Activated CD4-positive, alpha-beta T cell treated with anti-CD3 and anti-CD28 coated beads, Interleukin-2, amount 50 U/mL, for 4 hours (primary cell): ENCODE data around the gene C15orf62.

Source experiments
- DNase-seq, 2 experiments: peaks; one replicate each; pipeline ENCODE4 v3.0.0-alpha.2; 2020

The C15orf62 gene

DNA sequence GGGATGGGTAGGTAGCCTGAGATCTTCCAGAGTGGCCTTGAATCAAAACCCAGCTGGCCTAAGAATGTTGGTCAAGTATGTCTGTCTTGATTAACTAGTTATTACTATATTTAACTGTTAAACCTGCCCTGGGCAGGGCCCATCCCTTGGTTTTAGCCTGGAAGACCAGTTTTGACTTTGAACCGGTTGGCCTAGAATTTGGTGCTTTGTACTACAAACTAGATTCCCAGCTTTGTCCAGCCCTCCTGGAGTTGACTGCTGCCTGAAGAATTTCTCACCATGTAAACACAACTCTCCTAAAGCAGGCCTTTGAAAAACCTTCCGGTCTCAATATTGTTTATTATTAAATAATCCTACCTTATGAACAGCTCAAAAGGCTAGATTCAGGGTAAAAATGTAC lies 16.0 kb downstream of the C15orf62 start:
- no peak for DNase-seq

DNA sequence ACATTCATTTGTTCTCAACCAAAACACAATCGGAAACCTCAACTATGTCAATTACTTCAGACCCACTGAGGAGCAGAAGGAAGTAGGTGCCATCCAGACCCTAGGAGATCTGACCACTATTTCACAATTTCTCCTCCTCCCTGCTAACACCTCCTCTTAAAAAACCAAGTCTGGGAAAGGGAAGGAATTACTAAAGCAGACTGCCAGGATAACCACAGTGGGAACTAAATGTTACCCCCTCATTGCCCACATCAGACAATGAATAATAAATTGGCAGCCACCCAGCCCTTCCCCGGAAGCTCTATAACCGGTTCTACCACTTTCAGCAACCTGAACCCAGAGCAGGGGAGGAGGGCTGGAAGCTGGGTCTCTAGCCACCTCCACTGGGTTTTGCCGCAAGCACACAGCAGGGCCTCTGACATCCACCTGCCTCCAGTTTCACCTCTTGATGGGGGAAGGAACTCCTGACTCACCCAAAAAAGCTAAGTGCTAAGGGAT lies 17.6 kb downstream of the C15orf62 start:
- DNase-seq = peak; percentile 64 to 70

DNA sequence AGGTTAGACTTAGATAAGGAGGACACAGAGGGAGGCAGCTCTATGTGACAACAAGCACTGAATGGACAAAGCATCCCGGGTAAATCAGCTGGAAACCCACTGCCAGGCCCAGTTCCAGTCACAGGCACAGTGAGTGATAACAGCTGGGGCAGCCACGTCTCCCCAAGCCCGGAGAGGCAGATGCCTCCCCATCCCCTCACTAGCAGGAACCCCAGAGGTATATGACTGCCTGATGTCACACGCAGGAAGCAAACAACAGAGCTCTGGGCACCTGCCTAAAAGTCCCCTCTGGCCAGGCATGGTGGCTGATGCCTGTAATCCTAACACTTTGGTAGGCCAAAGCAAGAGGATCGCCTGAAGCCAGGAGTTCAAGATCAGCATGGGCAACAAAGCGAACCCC lies 18.2 kb downstream of the C15orf62 start:
- no peak for DNase-seq

DNA sequence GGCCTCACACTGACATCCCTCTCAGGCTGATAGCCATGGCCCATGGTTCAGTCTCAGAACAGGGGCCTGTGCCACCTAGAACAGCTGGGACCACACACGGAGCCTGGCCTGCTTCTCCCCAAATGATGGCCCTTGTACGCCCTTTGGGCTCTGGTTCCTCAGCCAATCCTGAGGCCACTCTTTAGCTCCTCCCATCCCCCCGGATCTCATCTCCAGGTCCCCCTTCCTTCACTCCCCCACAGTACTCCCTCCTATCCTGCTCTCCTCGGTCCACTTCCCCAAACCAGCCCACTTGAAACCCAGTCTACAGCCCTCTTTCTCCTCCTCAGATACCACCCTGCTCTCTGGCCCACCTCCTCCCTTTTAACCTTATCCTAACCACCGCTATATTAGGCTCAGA lies 19.3 kb downstream of the C15orf62 start:
- DNase-seq = no peak

DNA sequence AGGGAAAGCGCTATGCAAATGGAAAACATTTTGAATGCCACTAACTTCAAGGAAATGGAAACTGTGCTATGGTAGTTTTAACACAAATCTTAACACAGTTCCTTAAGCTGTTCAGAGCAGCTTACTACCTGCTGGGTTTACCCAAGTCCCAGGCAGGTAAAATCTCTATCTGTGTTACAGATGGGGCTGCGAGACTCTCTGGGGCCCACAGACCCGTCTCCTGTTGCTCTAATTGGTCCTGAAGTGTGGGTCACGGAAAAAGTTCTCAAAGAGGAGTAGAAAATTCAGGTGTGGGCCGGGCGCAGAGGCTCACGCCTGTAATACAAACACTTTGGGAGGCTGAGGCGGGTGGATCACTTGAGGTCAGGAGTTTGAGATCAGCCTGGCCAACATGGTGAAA lies 20.2 kb downstream of the C15orf62 start:
- no peak for DNase-seq

DNA sequence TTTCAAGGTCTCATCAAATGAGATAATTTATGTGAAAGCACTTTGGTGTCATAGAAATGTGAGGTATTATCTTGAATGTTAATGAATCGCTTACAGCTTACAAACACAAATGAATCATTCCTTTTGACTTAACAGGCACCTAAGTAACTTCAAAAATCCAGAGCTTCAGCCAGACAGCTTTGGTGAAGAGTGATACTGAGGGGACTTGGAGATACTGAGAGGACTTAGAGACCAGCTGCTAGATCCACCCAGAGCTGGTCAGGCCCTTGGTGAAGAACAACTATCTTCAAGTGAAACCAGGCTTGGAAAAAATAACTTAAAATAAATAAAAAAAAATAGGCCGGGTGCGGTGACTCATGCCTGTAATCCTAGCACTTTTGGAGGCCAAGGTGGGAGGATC lies 20.9 kb downstream of the C15orf62 start:
- DNase-seq = no peak

DNA sequence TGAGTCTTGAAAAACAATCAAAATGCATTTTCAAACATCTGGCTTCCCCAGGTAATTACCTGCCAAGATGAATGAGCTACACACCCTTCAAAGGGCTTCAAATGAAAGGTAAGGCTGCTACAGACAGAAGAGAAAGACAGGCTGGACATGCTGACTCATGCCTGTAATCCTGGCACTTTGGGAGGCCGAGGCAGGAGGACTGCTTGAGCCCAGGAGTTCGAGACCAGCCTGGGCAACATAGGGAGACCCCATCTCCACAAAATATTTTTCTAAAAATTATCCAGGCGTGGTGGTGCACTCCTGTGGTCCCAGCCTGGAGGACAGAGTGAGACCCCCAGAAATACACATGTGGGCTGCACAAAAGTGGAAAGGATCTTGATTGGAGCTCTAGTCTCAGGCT lies 22.6 kb downstream of the C15orf62 start:
- no peak for DNase-seq

DNA sequence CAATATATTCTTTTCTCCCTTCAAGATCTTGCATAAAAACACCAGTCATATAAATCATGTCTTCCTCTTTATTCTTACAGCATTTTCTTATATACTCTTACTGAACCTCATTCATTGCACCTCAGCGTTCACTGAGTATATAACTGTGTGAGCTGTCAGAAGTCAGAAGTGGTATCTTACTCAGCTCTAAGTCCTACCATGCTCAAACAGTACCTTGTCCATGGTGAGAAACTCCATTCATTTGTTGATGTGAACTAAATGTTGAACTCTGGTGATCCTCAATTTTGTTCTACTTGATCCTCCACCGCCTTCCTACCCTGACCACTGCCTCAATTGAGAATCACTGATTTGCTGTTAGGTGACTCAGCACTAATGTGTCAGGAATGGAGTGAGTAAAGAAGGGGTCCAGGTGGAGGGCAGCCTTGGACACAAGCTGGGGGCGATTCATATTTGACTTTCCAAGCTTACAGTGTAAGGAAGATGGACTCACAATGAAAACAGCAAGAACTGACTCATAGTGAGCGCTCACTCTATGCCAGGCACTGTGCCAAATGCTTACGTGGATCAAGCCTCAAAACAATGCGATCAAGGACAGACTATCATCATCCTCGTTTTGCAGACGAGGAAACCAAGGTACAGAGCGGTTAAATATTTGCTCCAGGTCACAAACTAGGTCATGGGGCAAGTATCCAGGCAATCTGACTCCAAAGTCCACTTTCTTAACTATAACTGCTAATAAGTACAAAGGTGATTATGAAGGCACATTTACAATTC lies 23.6 kb downstream of the C15orf62 start:
- DNase-seq = no peak

DNA sequence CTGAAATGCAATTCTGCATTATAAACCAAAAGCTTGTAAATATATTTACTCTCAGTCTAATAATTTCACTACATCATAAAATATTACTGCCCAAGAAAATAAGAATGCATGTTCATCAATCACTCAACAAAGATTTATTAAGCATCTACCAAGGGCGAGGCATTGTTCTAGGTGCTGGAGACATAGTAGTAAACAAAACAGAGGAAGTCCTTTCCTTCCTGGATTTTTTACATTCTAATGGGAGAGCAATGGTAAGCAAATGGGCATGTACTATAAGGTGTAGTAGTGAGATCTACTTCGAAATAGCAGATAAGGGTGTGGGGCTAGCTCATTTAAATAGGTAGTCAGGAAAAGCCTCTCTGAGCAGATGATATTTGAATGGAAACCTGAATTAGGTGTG lies 26.3 kb downstream of the C15orf62 start:
- no peak for DNase-seq

DNA sequence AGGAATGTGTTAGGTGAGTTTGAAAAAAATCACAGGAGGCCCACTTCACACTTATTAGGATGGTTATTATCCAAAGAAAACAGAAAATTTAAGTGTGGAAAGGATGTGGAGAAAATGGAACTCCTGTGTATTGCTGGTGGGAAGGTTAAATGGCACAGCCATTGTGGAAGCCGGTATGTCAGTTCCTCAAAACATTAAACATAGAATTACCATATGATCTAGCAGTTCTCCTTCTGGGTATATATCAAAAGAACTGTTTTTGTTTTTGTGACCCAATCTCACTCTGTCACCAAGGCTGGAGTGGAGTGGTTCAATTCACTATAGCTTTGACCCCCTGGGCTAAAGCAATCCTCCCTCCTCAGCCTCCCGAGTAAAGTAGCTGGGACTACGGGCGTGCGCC lies 26.7 kb downstream of the C15orf62 start:
- no peak for DNase-seq

DNA sequence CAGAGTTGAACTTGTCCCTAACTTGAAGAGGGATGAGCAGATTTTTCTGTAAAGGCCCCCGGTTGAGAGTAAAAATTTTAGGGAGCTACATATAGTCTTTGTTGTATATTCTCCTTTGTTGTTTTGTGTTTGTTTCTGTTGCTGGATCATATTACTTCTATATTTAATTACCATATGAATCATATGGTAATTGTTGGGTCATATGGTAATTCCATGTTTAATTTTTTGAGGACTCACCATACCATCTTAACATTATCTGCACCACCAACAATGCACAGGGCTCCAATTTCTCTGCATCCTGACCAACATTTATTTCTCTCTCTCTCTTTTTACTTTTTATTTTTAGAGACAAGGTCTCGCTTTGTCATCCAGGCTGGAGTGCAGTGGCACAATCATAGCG lies 29.7 kb downstream of the C15orf62 start:
- DNase-seq = no peak

DNA sequence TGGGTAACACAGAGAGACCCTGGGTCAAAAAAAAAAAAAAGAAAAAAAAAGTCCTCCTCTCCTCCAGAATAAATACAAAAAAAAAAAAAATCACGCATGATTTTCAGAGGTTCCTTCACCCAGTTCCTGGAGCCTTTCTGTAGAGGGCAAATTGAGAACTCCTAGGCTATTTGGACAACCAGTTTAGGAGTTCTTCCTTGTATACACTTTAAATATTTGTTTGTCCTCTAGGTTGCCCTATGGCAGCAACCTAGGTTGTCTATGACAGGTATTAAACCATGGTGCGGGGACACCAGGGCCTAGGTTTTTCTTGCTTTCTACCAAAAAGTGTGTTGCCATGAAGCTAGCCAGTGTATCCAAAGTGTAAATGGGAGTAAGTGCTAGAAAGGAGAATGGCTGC lies 33.3 kb downstream of the C15orf62 start:
- no peak for DNase-seq

DNA sequence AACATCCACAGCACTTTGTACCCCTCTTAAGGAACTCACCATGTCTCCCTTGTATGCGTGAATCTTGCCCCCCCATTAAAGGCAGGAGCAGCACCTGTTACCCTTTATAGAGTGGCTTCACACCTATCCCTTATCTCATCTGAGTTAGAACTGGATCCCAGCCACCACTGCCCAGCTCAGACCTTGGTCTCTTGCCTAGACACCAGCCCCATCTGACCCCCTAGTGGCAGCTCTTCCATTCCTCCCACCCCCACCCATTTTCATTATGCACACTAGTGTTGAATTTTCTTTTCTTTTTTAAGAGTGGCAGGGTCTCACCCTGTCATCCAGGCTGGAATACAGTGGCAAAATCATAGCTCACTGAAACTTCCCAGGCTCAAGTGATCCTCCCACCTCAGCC lies 33.9 kb downstream of the C15orf62 start:
- DNase-seq = no peak

DNA sequence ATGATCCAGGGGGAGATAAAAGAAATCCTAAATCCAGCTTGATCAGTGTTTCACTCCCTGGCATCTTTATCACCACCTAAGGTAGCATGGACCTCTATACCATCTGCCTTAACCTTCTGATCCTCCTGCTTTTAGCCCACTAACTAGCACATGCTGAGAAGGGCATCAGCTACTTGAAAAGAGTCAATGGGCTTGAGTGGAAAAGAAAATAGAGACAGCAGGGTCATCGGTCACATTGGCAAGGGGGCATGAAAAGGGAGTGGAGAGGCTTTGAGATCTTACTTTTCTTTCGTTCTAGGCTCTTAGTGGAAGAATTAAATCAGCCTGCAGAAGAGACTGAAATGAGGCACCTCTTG lies 36.9 kb downstream of the C15orf62 start:
- no peak for DNase-seq

DNA sequence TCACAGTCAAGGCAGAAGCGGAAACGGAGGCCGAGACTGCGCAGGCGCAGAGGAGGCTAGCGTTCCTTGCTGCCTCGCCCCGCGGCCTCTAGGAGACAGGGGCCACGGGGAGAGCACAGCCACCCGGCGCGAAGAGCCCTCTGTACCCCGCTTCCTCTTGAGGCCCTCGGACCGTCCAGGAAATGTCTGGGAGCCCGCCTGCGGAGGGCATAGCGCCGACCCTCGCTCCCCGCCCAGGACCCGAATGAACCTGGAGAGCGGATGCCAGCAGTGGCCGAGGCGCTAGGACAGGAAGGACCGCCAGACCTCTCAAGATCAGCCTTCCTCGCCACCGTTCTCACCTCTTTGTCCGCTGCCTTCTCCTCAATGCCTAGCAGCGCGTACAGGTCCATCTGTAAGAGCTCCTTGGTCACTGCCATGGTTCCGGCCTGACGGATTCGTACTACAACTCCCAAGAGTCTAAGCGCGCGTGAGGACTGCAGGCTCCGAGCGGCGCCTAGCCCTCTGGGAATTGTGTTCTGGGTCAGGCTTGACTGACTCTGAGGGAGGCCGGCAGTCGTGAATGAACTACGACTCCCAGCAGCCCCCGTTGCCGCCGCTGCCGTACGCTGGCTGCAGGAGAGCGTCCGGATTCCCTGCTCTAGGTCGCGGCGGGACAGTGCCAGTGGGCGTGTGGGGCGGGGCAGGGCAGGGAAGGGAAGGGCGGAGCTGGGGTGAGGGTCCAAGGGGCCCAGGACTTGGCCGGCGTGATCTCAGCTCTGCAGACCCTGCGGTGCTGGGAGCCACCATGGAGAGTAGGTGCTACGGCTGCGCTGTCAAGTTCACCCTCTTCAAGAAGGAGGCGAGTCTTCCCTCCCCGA lies 37.5 kb downstream of the C15orf62 start, which contains the start of the genes DNAJC17 and ZFYVE19:
DNAJC17 (minus strand) TSS at position 446 of the 860 bp plus-strand sequence; CDS start at position 419, 27 bp downstream.
ZFYVE19 (plus strand) TSS at position 62 of the 860 bp plus-strand sequence; CDS start at position 563, 501 bp downstream.
- peak; percentile 92 to 93 for DNase-seq

DNA sequence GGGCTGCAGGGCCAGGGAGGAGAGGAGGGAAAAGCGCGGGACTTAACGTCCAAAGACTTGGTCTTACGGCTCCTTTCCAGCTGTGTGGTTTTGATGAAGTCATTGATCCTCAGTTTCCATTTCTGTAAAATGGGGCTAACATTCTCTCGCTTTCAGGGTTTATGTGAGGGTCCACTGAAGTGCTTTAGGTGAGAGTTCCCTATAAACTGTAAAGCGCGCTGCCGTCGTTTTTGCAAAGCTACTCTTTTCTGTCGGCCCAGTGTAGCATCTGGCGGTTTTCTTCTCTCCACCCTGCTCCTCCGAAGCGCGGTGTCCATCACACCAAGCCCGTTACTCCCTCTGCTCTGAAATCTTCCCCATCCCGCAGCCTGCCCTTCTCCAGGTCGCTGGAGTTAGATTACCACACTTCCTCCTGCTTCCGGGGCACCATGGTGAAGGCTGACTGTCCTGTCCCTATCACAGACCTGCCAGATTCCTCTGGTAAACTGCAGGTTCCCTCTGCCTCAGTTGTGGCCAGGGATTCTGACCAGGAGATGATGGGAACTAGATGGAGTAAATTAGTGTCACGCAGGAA lies 38.2 kb downstream of the C15orf62 start:
- no peak for DNase-seq

DNA sequence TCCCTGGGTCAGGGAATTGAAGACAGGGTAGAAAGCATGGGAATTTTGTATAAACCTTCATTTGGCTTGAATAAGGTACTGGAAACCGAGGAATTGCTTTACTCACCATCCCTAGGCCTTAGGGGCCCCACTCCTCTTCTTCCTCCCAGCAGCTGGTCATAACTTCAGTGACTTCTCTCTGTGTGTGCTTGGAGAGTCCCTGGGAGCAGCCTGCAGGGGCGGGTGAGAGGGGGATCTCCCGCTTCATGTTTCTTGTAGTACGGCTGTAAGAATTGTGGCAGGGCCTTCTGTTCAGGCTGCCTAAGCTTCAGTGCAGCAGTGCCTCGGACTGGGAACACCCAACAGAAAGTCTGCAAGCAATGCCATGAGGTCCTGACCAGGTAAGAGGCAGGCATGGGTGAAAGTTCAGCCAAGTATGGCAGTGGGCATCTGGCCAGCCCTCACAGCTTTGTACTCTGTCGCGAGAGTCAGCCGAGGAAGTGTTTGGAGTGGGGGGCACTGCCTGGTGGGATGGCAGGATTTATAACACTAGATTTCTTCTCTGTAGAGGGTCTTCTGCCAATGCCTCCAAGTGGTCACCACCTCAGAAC lies 39.2 kb downstream of the C15orf62 start:
- DNase-seq = no peak

DNA sequence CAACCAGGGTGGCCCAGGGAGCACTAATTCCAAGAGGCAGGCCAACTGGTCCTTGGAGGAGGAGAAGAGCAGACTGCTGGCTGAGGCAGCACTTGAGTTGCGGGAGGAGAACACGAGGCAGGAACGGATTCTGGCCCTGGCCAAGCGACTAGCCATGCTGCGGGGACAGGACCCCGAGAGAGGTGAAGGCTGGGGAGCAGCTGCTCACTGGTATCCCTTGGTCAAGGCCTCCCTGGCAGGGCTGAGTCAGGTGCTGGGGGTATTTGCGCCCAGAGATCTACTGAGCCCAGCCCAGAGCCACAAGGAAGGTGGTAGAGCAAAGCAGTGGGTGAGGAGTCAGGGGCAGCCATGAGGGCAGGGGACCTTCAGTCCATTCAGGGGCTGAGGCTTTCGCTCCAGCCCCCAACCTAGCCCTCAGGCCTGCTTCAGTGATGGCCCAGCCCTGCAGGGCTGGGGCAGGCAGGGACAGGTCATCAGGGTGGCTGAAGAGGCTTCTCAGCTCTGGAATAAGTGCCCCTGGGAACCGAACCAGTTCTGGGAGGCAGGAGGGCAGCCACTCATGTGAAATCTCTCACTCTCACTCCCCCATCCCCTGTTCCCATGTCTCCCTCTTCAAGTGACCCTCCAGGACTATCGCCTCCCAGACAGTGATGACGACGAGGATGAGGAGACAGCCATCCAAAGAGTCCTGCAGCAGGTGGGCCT lies 43.1 kb downstream of the C15orf62 start:
- no peak for DNase-seq

DNA sequence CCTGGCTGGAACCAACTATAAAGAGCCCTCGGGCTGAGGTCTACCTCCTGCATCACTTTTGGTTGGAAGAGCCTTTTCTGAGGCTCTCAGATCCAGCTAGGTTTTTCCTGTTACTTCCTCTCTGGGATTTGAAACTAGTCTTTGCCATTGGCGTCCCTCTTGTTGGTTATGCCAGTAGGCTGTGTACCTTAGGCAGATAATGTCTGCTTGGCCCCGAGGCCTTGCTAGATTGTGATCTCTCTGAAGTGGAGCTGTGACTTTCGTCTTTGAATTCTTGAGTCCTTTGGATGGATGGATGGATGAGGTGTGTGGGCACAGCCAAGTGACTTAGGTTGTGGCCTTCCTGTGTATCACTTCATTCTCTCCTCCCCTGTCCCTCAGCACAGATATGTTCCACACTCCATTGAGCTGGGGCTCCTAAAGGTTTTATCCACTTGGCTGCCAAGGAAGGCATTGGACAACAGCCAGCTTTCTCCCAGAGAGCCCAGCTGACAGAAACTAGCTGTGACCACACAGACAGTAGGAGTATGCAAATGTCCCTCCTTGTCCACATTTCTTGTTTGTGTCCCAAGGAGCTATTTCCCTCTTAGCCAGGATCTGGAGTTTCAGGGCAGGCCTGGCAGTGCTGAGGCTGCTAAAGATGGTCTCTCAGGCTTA lies 45.4 kb downstream of the C15orf62 start:
- DNase-seq = no peak

DNA sequence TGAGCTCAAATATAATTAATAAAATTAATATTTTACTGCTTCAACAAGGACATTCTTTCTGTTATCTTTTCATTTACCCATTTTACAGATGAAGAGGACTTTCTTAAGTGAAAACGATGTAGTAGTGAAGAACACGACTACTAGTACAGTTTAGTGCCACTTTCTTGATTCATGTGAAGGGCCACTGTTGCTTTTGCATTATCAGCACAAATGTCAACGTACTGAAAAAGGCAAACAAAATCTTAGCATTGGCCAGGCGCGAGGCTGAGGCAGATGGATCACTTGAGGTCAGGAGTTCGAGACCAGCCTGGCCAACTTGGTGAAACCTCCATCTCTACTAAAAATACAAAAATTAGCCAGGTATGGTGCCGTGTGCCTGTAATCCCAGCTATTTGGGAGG lies 49.3 kb downstream of the C15orf62 start:
- no peak for DNase-seq

DNA sequence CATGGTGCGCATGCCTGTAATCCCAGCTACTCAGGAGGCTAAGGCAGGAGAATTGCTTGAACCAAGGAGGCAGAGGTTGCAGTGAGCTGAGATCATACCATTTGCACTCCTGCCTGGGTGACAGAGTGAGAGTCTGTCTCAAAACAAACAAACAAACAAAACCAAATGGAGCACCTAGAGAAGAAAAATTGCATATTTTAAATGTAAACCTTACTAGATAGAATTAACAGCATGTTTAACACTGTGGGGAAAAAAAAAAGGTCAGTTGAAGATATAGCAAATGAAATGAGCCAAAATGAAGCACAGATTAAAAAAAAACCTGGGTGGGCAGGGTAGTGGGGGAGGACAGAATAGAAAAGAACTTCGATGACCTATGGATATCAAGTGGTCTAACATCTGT lies 51.4 kb downstream of the C15orf62 start:
- DNase-seq = no peak
